Activated T-cell treated with anti-CD3 and anti-CD28 coated beads for 48 hours (primary cell): Measurements from ENCODE around the gene KLHL29.
A peak's percentile ranks its signal among the peaks of the same experiment; 100 is the strongest.

ENCODE experiments used
- DNase-seq: peaks from one replicate; pipeline ENCODE4 v3.0.0-alpha.2; 2020; ENCODE audit warnings: low read depth

Gene KLHL29

DNA sequence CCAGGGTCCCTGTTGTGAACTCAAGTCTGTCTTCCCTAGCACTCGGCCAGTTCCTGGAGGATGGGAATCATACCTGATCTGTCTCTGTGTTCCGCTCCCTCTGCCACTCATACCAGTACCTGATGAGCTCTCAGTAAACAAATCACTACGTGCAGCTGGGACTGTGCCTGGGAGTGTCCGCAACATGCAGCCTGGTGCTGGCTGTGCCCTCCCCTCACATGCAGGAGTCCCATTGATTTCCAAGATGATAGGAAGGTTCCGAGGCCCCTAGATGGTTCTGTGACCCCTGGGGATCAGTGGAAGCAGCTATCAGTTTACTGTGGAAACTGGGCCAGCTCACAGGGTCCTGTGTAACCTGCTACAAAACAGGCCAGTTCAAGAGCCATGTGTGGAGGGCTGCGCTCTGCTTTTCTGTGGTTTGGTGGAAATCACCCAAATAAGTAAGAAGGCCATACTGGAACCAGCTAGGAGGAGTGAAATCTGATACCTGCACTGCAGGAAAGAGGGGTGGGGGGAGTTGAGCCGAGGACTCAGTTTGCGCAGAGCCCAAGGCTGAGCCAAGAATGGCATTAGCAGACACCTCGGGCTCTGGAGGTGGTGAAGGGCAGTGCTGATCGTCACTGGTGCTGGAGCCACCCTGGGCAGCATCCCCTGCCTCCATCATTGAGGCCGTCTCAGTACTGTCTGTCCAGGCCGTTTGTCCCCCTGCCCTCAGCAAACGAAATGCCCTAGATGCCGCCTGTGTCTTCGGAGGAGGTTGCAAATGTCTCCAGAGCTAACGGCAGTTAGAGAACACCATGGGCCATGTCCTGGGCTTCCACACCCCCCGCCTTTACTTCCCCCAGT, 93.3 kb downstream of the KLHL29 start:
- DNase-seq: no peak

- no peak for DNase-seq
These were observed 94.1 kb downstream of the KLHL29 start for GRCh38 chr2:23478933-23479683.

- DNase-seq: no peak
These were observed 96.2 kb downstream of the KLHL29 start for GRCh38 chr2:23480957-23481797.

- DNase-seq: no peak
These were observed 97.2 kb downstream of the KLHL29 start for GRCh38 chr2:23482188-23482587.

DNA sequence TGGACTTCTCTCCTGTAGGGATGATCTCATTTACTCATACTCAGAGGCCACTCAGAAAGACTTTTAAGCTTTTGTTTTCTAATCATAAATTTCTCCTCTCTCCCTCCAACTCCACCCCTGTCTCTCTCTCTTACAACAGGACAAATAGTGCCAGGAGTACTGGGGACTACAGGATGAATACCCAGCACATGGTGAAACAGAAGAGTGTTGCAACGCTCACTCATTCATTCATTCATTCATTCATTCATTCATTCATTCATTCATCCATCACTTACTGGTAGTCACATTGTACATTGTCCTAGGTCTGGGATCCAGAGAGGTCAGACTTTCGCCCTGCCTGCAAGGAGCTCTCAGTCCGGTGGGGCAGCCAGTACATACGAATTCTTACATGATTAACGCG, 97.6 kb downstream of the KLHL29 start:
- no peak for DNase-seq

GRCh38 chr2:23483791-23484190, 98.8 kb downstream of the KLHL29 start:
- no peak for DNase-seq

DNA sequence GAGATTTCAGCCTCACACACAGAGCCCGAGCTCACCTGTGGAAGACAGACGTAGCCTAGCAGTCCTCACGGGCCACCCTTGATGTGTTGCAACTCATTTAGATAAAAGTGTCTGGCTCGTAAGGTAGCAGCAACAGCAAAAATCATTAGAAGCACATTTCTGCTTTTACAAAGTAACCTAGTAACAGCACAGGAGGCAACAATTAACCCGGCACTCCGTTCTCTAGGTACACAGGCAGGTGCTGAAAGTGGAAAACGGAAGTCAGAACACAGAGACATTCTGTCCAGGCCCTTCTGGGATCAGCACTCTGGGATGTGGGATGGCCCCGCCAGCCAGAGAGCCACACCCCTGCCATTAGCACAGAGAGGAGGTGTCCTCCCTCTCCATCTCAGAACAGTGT, 99.3 kb downstream of the KLHL29 start:
- DNase-seq: no peak

DNA sequence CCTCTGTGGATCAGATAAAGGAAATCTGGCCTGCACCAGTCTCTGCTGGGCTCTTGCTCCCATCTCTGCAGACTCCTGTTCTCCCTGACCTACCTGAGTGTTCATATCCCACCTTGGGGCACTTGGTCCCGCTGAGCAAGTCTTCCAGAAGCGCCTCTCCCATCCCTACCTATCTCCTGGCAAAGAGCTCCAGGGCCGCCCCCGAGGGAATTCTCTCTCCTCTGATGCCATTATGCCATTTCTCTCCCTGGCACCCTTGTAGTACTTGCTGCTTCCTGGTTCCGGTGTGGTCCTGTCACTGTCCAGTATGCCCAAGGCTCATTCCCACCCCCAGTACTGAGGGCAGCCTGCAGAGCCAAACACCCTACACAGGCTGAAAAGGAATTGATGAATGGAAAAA, 99.8 kb downstream of the KLHL29 start:
- DNase-seq: no peak

- no peak for DNase-seq
These were observed 100.3 kb downstream of the KLHL29 start for GRCh38 chr2:23485261-23485660.

DNA sequence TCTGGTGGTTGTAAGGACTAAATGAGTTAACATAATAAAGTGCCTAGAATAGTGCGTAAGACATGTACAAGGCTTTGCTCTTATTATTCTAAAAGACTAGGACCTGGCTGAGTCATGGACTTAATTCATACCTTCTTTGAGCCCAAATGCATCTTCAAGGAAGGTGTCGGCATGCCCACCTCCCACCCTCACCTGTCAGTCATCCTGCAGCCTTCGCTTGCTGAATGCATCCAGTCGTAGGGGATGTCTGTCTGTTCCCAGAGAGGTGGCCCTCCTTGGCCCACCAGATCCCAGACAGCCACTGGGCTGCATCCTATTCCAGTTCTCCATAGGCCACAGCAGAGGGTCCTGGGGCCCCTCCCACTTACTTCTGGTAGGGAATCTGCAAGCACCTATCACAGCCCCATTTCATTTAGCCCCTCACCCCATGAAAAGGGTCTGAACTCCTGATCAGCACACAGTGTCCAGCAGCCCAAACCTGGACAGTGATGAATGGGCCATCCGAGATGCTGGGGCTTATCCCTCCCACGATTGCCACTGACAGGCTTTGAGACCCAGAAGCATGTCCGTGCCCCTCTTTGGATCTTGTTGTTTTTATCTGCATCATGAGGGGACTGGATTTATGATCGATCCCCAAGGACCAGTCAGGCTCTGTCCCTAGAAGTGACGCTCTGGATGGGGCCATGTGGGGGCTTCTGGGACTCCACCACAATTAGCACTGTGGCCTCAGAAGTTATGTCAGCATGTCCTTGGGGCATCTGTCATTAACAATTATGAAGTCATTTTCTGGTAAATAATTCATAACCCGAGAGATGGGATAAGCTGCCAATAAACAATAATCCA, 101.1 kb downstream of the KLHL29 start:
- DNase-seq: no peak

DNA sequence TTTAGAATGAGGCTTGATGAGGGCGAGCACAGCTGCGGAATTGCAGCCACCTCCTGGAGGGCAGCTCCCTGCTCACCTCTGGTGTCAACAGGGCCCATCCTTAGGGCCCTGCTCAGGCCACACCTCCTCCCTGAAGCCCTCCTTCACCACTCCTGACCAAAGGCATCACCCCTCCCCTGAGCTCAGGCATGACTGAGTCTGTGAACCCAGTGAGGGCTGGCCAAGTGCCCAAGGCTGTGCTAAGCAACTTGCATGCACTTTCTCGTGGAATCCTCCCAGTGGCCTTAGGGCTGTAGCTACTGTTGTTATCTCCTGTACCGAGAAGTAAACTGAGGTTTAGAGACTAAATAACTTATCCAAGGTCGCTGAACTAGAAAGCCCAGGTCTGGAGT, 101.7 kb downstream of the KLHL29 start:
- no peak for DNase-seq

- DNase-seq: peak; percentile 37
These were observed 102.9 kb downstream of the KLHL29 start for GRCh38 chr2:23487735-23488492.

DNA sequence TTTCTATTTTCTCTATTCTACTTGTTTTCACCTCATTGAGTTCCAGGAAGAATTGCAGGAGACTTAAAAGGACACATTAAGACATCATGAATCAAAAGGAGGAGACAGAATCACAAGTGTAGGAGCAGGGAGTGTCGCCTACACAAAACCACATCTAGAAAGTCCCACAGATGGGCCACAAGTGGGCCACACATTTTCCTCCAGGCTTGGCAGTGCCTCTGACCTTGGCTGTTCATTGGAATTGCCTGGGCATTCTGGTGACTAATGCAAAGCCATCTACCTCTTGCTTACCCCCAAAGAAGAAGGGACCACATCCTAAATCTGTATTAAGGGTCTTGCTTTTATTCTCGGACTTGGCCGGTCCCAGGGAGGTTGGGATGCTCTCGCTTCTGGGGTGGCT, 103.6 kb downstream of the KLHL29 start:
- DNase-seq: peak; percentile 12

DNA sequence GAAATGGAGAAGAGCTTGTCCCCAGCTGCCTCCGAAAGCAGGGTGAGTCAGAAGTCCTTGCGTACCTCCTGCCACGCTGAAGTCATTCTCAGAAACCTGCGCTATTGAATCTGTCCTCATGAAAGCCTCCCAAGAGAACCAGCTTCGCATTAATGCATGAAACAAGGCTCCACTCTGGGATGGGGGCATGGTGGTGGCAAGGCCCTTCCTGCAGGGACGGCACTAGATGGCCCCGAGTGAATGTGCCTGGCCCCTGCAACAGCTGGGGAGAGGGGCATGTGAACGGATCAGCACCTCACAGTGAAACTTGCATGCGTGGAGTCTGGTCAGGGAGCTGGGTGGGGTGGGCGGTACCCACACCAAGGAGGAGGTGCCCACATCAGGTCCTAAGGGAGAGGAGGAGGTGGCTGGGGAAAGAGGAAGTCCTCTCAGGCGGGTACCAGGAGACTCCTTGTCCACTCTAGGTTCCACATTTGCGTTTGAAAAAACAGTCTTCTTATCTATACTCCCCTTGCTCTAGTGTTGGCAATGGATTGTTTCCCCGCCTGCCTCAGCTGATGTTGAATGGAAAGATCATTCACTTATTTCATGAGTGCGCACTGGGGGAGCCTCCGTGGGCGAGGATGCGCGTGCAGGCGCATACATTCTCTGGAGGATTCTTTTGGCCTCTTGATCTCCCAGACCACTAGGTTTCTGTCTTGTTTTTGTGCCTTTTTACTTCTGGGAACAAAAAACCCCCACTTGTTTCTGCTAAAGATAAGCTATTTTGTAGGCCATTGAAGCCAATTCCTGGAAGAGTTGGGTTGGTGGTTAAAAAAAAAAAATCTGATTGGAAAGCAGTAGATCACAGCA, 104.7 kb downstream of the KLHL29 start:
- peak; percentile 46 for DNase-seq

DNA sequence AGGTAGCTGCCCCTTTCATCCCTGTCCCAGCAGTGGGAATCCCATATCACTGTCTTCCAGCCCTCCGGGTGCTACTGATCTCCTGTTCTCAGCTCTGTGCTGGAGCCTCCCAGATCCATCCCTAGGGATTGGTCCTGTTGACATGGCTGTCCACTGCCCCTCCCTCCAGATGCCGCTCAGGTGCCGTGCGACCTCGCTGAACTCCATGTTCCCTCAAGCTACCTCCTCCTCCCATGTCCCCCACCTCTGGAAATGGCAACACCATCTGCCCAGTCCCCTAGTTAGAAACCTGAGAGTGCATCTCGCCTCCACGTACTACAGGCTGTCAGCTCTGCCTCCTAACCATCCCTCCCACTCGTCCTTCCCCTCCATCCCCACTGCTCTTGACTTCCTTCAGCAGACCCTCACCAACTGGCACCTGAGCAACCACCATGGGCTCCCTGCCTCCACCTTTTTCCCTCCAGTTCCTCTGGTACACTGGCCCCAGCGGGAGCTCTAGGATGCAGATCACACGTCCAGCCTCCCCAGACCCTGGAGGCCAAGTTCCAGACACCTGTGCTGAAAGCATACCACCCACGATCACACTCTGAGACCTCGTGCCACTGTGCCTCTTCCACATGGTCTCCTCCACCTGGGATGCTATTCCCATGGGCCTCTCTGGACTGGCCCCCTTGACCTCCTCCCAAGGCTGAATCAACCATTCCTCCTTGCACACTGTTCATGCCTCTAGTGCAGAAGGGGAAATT, 106.8 kb downstream of the KLHL29 start:
- DNase-seq: no peak

DNA sequence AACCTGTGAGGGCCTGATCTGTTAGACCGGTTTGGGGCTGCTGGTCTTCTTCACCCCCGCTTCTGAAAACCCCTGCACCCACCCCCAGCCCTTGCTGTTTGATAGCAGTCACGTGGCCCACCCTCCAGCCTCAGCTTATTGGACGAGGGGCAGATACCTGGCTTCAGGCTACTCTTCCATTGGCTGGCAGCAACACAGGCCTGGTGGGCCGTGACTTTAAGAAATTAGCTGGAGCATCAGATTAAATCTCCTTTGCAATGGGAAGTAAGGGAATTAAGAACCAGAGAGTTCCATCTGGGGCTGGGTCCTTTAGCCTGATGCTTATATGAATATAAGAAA, 107.3 kb downstream of the KLHL29 start:
- DNase-seq: no peak

GRCh38 chr2:23492921-23493320, 107.9 kb downstream of the KLHL29 start:
- no peak for DNase-seq

- no peak for DNase-seq
These were observed 108.9 kb downstream of the KLHL29 start for GRCh38 chr2:23493846-23494245.

GRCh38 chr2:23494286-23494685, 109.3 kb downstream of the KLHL29 start:
- DNase-seq: no peak
